Measurements from ENCODE around the gene E2F4.

Gene E2F4

GRCh38 chr16:67149276-67150046 lies 42.5 kb upstream of the E2F4 start:
- TF ChIP-seq, protein P1, sequence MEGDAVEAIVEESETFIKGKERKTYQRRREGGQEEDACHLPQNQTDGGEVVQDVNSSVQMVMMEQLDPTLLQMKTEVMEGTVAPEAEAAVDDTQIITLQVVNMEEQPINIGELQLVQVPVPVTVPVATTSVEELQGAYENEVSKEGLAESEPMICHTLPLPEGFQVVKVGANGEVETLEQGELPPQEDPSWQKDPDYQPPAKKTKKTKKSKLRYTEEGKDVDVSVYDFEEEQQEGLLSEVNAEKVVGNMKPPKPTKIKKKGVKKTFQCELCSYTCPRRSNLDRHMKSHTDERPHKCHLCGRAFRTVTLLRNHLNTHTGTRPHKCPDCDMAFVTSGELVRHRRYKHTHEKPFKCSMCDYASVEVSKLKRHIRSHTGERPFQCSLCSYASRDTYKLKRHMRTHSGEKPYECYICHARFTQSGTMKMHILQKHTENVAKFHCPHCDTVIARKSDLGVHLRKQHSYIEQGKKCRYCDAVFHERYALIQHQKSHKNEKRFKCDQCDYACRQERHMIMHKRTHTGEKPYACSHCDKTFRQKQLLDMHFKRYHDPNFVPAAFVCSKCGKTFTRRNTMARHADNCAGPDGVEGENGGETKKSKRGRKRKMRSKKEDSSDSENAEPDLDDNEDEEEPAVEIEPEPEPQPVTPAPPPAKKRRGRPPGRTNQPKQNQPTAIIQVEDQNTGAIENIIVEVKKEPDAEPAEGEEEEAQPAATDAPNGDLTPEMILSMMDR (IDR thresholded peaks at IDR 0.05): no peak
- no peaks in the 10 kb centered on the region for H3K27me3 ChIP-seq (ENCODE audit: control insufficient read depth, insufficient read depth, low read length)

DNA sequence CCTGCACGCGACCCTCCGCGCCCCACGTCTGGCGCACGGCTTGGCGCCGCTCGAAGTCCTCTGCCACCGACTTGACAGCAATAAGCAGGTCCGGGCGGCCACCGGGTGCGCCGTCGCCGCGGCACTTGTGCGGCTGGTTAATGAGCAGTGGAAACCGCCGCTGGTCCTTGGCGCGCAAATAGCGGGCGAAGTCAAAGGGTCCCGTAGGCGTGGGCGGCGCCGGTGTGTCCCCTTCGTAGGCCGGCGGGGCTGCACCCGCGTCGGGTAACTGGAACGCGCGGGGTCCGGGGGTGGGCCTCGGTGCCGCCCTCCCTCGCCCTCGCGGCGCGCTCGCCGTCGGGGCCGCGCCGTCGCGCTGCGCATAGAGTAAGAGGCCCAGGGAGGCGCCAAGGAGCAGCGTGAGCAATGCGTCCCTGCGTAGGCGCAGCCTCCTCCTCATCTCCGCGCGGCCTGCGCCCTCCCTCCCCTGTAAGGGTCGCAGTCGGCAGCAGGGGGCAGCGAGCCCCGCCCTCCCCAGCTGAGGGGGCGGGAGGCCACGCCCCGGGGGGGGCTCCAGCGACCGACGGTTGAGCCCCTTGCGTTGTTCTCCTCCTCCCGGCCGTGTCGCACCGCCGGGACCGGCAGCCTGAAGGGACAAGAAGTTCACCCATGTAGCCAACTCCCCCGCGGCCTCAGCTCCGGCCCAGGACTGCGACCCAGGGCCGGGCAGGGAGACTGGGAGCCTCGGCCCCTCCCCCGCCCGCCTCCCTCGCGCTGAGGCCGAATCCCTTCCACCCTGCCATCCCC lies 41.7 kb upstream of the E2F4 start:
- H3K79me2 ChIP-seq: no peaks in the 10 kb centered on the region
- peak overlapping the region; percentile 93 for H3K4me2 ChIP-seq (ENCODE audit: low read length)
- H3K4me3 ChIP-seq (ENCODE audit: low read depth, low read length): peak overlapping the region; percentile 65
- TF ChIP-seq, protein P1 (IDR thresholded peaks at IDR 0.05): peak; percentile 8
- peaks cover 8% of the 10 kb centered on the region for H3K4me1 ChIP-seq
- peak overlapping the region; percentile 93 for H2AFZ ChIP-seq
- H3K9ac ChIP-seq: peak overlapping the region; percentile 63
- no peaks in the 10 kb centered on the region for H3K27me3 ChIP-seq (ENCODE audit: control insufficient read depth, insufficient read depth, low read length)
- peak overlapping the region; percentile 72 for H3K27ac ChIP-seq
- no peaks in the 10 kb centered on the region for H3K36me3 ChIP-seq (ENCODE audit: control insufficient read depth, insufficient read depth, low read length)
- no peaks in the 10 kb centered on the region for H3K9me3 ChIP-seq (ENCODE audit: control insufficient read depth, low read length)

More at GRCh38 chr16:67149276-67150046, 42.5 kb upstream of the E2F4 start:
- Histone ChIP-seq H3K36me3 (ENCODE audit: control insufficient read depth, insufficient read depth, low read length) (no peaks in the 10 kb centered on the region), H2AFZ (no peak overlapping the region), H3K27ac (no peak overlapping the region), H3K4me1 (peaks cover 6% of the 10 kb centered on the region), H3K4me2 (ENCODE audit: low read length) (no peak overlapping the region), H3K79me2 (no peaks in the 10 kb centered on the region), H3K9me3 (ENCODE audit: control insufficient read depth, low read length) (no peaks in the 10 kb centered on the region), H3K9ac (no peak overlapping the region), H3K4me3 (ENCODE audit: low read depth, low read length) (no peak overlapping the region)

GRCh38 chr16:67150833-67151396 lies 41.0 kb upstream of the E2F4 start, which contains the start of gene B3GNT9:
Gene B3GNT9, minus strand, starts transcription at chr16:67150998. Its CDS starts 513 bp downstream, at chr16:67150485.
- H3K4me1 ChIP-seq: peaks cover 8% of the 10 kb centered on the region
- TF ChIP-seq, protein P1 (IDR thresholded peaks at IDR 0.05): no peak
- H2AFZ ChIP-seq: peak within 1 kb of the TSS; percentile 93
- H3K27me3 ChIP-seq (ENCODE audit: control insufficient read depth, insufficient read depth, low read length): no peaks in the 10 kb centered on the region
- H3K4me3 ChIP-seq (ENCODE audit: low read depth, low read length): peak within 1 kb of the TSS; percentile 65
- no peaks in the 10 kb centered on the region for H3K36me3 ChIP-seq (ENCODE audit: control insufficient read depth, insufficient read depth, low read length)
- H3K9me3 ChIP-seq (ENCODE audit: control insufficient read depth, low read length): no peaks in the 10 kb centered on the region
- peak within 1 kb of the TSS; percentile 72 for H3K27ac ChIP-seq
- H3K79me2 ChIP-seq: no peaks in the 10 kb centered on the region
- H3K9ac ChIP-seq: peak within 1 kb of the TSS; percentile 63
- H3K4me2 ChIP-seq (ENCODE audit: low read length): peak within 1 kb of the TSS; percentile 93

GRCh38 chr16:67151431-67152097 lies 40.4 kb upstream of the E2F4 start:
- Histone ChIP-seq H3K4me3 (ENCODE audit: low read depth, low read length) (peak overlapping the region; percentile 65), H3K4me2 (ENCODE audit: low read length) (peak overlapping the region; percentile 93), H3K4me1 (peaks cover 8% of the 10 kb centered on the region), H3K27ac (peak overlapping the region; percentile 72), H3K27me3 (ENCODE audit: control insufficient read depth, insufficient read depth, low read length) (no peaks in the 10 kb centered on the region), H3K9me3 (ENCODE audit: control insufficient read depth, low read length) (no peaks in the 10 kb centered on the region), H3K36me3 (ENCODE audit: control insufficient read depth, insufficient read depth, low read length) (no peaks in the 10 kb centered on the region), H3K9ac (no peak overlapping the region), H3K79me2 (no peaks in the 10 kb centered on the region), H2AFZ (peak overlapping the region; percentile 93)
- TF ChIP-seq, protein P1 (IDR thresholded peaks at IDR 0.05): no peak
